ENCODE measurements around the gene PHF12. TPM values are rescaled to one million over a fixed set of nuclear protein-coding genes. Genes with fewer than 3 reads are reported as not detected.

PHF12 gene
- total and polyA plus RNA-seq, 2 of the 13 experiments (the other 11 are each of a cell fraction or from before 2014, with no cell fraction given) = 9.8 to 17.1 TPM

DNA sequence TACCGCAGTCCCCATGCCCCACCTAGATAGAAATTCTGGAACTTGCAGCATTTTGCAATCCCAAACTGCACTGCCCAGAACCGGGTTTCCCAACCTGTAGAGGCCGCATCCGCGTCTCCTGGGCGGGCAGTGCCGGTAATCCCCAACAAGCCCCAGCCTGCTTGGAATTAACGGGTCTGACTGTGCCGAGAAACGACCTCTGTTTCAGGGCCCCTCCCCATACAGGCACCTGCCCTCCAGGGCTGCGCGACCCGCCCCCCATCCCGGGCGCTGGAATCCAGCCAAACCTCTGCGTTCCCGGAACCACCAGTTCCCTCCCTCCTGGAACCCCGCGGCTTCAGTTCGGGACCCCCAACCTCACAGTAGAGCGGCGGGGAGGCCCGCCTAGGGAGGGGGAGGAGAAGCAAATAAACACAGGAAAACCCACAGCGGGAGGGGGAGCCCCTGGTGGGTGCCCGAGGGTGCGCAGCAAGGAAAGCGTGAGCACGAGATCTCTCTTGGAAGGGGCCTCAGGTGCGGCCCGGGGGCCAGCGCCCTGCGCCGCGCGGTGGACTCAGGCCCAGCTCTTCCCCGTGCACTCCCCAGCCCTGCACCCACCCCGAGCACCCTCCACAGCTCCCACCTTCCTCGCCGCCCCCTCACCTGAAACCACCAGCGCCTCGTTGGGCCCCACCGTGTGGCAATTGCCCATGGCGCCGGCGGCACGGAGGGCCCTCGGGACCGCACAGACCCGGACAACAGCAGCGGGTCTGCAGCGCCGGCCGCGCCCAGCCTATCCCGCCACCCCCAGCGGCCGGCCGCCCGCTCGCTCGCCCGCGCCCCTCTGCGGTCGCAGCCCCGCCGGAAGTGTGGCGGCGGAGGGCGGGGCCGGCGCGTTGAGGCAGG lies 54.2 kb downstream of the PHF12 start, which contains the start of gene FLOT2 (continued):
- TF ChIP-seq PRDM10 (CRISPR knock-in tag; IDR thresholded peaks at IDR 0.05; ENCODE audit: low read depth) = 0 out of 2 replicates have a peak, but pooled peaks have one; percentile 31
- TF ChIP-seq ZSCAN21 (CRISPR knock-in tag; IDR thresholded peaks at IDR 0.05; ENCODE audit: borderline replicate concordance) = peak; percentile 66
- TF ChIP-seq ZNF446 (CRISPR knock-in tag; IDR thresholded peaks at IDR 0.05) = peak; percentile 16; the same call in 1 of the 2 replicates
- TF ChIP-seq IKZF5 (CRISPR knock-in tag; IDR thresholded peaks at IDR 0.05) = 0 out of 2 replicates have a peak, but pooled peaks have one; percentile 10
- TF ChIP-seq ZMYM4 (CRISPR knock-in tag; IDR thresholded peaks at IDR 0.05) = peak; percentile 53
- TF ChIP-seq, protein P1, sequence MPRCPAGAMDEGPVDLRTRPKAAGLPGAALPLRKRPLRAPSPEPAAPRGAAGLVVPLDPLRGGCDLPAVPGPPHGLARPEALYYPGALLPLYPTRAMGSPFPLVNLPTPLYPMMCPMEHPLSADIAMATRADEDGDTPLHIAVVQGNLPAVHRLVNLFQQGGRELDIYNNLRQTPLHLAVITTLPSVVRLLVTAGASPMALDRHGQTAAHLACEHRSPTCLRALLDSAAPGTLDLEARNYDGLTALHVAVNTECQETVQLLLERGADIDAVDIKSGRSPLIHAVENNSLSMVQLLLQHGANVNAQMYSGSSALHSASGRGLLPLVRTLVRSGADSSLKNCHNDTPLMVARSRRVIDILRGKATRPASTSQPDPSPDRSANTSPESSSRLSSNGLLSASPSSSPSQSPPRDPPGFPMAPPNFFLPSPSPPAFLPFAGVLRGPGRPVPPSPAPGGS (CRISPR knock-in tag; IDR thresholded peaks at IDR 0.05) = peak; percentile 75; the same call in 1 of the 2 replicates
- TF ChIP-seq ZC3H13 (CRISPR knock-in tag; IDR thresholded peaks at IDR 0.05) = peak; percentile 77; the same call in 1 of the 2 replicates
- TF ChIP-seq RBAK (CRISPR knock-in tag; IDR thresholded peaks at IDR 0.05) = no peak
- peak; percentile 87; the same call in 1 of the 2 replicates for TF ChIP-seq SAFB2 (CRISPR knock-in tag; IDR thresholded peaks at IDR 0.05; ENCODE audit: borderline replicate concordance, low read depth)
- 0 out of 2 replicates have a peak, but pooled peaks have one; percentile 32 for TF ChIP-seq ZSCAN29 (CRISPR knock-in tag; conservative IDR thresholded peaks at IDR 0.05)
- peak; percentile 52; the same call in 1 of the 2 replicates for TF ChIP-seq KLF15 (CRISPR knock-in tag; IDR thresholded peaks at IDR 0.05; ENCODE audit: borderline replicate concordance)
- TF ChIP-seq GFI1 (CRISPR knock-in tag; IDR thresholded peaks at IDR 0.05; ENCODE audit: borderline replicate concordance) = peak; percentile 40; the same call in 1 of the 2 replicates
- 0 out of 2 replicates have a peak, but pooled peaks have one; percentile 67 for TF ChIP-seq ZNF337 (CRISPR knock-in tag; IDR thresholded peaks at IDR 0.05; ENCODE audit: borderline replicate concordance, low read depth)
- no peak for TF ChIP-seq ZNF101 (CRISPR knock-in tag; IDR thresholded peaks at IDR 0.05; ENCODE audit: borderline replicate concordance, low read depth)
- TF ChIP-seq HNRNPK (IDR thresholded peaks at IDR 0.05; ENCODE audit: low read depth, low read length, poor library complexity, severe bottlenecking) = peak; percentile 60
- TF ChIP-seq SOX6 (IDR thresholded peaks at IDR 0.05) = no peak
- peak; percentile 30 for TF ChIP-seq SOX6 (CRISPR knock-in tag; IDR thresholded peaks at IDR 0.05)
- TF ChIP-seq, protein P2, sequence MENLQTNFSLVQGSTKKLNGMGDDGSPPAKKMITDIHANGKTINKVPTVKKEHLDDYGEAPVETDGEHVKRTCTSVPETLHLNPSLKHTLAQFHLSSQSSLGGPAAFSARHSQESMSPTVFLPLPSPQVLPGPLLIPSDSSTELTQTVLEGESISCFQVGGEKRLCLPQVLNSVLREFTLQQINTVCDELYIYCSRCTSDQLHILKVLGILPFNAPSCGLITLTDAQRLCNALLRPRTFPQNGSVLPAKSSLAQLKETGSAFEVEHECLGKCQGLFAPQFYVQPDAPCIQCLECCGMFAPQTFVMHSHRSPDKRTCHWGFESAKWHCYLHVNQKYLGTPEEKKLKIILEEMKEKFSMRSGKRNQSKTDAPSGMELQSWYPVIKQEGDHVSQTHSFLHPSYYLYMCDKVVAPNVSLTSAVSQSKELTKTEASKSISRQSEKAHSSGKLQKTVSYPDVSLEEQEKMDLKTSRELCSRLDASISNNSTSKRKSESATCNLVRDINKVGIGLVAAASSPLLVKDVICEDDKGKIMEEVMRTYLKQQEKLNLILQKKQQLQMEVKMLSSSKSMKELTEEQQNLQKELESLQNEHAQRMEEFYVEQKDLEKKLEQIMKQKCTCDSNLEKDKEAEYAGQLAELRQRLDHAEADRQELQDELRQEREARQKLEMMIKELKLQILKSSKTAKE (CRISPR knock-in tag; IDR thresholded peaks at IDR 0.05; ENCODE audit: borderline replicate concordance) = peak; percentile 35; the same call in 1 of the 2 replicates
